ENCODE data around the gene PLEKHD1.
A peak's percentile ranks its signal among the peaks of the same experiment; 100 is the strongest.
"Not testable (repeated sequence)": the region's sequence is repeated elsewhere in the genome, so short reads cannot be mapped to it uniquely, and the experiment has no call there.

The PLEKHD1 gene

DNA sequence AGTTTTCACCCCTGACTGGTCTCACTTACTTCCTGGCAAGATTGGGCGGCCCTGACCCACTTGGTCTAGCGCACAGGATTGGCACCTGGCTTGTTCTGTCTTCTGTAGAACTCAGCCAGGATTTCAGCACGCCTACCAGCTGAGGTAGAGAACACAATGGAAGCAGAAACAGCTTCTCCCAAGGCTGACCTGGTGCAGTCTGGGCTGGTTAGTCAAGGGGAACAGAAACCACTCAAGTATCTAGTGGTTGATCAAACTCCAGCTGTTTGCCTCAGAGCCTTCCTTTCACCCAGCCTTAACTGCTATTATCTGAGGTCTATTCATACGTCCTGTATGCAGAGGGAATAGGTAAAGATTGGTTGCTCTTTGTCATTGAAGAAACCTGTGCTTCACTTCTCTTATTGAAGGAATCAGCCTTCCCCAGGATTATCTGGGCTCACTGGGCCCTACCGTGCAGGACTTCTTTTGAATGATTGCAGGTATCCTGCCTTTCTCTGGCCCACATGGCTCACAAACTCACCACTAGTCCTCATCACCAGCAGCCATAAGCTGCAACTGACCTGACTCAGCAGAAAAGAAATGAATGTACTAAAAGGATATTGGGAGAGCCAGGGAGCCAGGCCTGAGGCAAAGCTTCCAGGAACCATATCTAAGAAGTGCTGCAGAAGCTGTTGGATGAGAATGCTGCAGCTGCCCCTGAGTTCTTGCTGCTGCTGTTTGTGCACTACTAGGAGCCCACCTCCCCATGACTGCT lies 2.5 kb upstream of the PLEKHD1 start:
- peak; percentile 64 for DNase-seq (ENCODE audit: low spot score)

- no peak for DNase-seq (ENCODE audit: low spot score)
Observed at GRCh38 chr14:69483765-69484443, 624 bp upstream of the PLEKHD1 start.

DNA sequence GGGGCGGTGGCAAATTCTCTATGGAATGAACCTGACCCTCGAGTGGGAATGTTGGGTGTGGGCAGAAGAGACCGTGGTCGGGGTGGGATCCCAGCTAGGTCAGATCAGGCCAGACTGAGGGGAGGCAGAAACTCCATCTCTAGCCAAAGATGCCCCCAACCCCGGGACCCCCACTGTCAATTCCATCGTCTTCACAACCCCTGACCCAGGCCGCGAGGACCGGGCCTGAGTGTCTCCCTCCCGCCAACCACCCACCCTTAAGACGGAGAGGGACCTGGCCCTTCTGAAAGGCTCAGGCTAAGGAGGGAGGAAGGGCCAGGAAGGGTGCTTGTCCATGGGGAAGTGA lies 760 bp downstream of the PLEKHD1 start:
- no peak for DNase-seq (ENCODE audit: low spot score)

- DNase-seq (ENCODE audit: low spot score), result no peak
Observed at GRCh38 chr14:69485701-69486100, 1.2 kb downstream of the PLEKHD1 start.

DNA sequence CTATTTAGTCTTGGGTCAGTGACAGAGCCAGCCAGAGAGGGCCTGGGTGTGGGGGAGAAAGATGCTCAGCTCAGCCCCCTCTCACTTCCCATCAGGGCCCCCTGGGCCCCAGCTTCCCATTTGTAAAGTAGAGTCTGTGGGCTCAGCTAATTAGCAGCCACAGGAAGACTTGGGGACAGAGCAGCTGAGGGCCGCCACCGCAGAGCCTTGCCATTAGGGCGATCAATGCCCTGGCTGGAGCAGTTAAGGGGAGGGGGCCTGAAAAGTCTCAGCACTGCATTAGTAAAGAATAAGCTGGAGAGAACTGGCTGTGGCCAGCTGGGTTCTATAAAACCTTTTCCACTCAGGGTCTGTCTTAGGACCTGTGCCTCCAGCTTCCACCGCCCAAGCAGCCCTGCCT lies 2.7 kb downstream of the PLEKHD1 start:
- DNase-seq (ENCODE audit: low spot score), result no peak

DNA sequence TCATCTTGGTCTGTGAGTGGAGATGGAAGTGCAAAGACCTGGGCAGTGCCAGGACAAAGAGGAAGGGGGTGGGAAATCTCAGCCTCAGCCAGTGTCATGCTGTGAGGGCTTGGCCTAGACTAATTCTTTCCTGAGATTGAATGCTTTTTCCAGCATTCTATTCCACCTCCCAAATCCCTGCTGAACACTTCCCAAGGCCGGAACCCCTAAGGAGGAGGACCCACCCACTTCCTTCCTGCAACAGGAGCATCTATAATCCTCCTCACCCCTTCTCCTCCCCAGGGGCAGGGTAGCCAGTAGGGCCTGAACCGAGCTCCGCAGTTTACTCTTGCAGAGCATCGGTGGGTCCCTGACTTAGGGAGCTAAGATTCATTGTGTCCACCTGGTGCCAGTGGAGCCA lies 3.2 kb downstream of the PLEKHD1 start:
- DNase-seq (ENCODE audit: low spot score), result no peak

DNA sequence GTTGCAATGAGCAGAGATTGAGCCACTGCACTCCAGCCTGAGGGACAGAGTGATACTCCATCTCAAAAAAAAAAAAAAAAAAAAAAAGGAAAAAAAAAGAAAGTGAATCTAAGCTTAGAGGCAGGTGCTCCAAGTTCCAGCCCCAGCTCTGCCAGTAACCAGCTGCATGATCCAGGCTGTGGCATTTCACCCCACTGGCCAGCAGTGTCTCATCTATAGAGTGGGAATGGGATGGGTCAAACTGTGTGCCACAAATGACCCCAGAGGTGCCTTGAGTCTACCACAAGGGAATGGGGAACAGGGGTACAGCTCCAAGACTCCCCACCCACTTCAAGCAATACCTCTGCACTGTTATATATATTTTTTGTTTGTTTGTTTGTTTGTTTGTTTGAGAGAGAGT lies 5.0 kb downstream of the PLEKHD1 start:
- DNase-seq (ENCODE audit: low spot score), result no peak

- DNase-seq (ENCODE audit: low spot score), result no peak
Observed at GRCh38 chr14:69490219-69490918, 5.8 kb downstream of the PLEKHD1 start.

DNA sequence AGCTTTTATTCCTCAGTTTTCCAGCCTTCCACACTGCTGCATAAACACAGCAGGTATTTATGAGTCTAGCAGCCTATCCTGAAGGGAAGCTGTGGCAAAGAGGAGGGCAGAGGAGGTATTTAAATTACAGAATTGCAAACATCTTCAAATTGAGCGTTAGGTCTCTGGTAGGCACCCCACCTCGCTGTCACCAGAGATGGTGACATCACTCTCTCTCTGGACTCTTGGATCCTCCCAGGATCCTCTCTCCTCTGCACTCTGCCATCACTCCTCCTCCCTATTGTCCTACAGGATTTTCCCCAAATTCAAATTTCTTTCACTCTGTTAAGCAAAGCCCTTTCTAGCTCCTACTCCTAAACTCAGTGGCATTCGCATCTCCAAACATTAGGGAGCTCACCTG lies 6.7 kb downstream of the PLEKHD1 start:
- DNase-seq (ENCODE audit: low spot score), result no peak

DNA sequence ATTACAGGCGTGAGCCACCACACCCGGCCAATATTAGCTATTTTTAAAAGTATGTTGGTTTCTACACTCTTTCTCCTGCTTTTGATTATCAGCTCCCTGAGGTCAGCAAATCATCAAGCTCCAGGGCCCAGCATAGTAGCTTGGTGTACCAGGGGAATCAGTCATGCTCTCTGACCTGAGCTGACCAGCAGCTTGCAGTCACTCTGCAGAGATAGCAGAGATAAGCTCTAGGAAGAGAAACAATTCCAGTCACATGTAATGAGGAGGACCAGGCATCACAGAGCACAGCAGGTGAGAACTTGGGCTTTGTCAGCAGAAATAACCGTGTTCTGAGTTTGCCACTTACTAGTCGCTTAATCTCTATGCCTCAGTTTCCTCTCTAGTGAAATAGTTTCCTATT lies 8.5 kb downstream of the PLEKHD1 start:
- DNase-seq (ENCODE audit: low spot score), result no peak

- DNase-seq (ENCODE audit: low spot score), result no peak
Observed at GRCh38 chr14:69493791-69494190, 9.3 kb downstream of the PLEKHD1 start.

DNA sequence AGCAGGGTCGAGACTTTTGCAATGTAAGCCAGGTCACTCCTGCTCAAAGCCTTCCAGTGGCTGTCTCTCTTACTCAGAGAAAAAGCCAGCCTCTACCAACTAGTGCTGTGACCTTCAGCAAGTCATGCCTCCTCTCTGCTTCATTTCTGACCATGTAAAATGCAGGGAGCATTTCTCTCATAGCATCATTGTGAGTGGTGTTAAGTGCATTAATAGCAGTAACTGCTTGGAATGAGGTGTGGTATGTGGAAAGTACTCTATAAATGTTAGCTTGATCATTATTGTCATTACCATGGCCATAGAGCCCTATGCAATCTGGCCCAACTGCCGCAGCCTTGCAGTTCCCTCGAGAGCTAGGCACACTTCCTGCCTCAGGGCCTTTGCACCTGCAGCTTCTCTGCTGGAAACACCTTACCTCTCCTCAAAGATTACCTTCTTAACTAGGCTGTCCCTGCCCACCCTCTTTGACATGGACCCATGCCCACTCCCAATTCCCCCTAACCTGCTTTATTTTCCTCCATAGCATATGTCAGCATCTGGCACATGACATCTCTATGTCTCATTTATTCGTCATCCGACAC lies 10.9 kb downstream of the PLEKHD1 start:
- DNase-seq (ENCODE audit: low spot score), result no peak

GRCh38 chr14:69497866-69498265 lies 13.3 kb downstream of the PLEKHD1 start:
- not testable (repeated sequence) for DNase-seq (ENCODE audit: low spot score)

DNA sequence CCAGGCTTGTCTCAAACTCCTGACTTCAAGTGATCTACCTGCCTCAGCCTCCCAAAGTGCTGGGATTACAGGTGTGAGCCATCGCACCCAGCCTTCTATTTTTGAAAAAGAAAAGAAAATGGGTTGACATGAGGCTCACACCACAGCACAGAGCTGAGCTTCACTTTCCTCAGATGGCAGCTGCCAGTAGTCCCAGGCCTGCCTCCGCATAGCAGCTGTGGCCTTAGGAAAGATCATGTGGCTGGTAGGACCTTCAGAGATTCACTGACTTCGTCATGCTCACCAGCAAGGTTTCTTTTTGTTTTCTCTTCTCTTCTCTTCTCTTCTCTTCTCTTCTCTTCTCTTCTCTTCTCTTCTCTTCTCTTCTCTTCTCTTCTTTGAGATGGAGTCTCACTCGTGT lies 13.8 kb downstream of the PLEKHD1 start:
- DNase-seq (ENCODE audit: low spot score), result not testable (repeated sequence)

DNA sequence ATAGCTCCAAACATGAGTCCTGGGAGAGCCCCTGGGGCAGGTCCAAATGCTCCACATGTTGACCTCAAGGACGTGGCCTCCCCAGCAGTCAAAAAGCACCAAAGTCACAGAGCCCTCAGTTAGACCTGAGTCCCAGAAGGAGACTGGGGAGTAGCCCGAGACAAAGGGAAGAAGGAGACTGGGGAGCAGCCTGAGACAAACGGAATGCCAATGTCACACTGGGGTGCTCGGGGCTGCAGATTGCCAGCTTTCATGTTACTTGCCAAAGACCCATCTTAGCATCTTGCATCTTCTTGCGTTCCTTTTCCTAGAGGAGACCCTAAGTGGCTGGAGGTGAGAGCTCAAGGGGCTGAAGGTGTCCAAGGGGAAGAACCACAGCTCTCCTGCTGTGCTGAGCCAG lies 14.9 kb downstream of the PLEKHD1 start:
- no peak for DNase-seq (ENCODE audit: low spot score)

DNA sequence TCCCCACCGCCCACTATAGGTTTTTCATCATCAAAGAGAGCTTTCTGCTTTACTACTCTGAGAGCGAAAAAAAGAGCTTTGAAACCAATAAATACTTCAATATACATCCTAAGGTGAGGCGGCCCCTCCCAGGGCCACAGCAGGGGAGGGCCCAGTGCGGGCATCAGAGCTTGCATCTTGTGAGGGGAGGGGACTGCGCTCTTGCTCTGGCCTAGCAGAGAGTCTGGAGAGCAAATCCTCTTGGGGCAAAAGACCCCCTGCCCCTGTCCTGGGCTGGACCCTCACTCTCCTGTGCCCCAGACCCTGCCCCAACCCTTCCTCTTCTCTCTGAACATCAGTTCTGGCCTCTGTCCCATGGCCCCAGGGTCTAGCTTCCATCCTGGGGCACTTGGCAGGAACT lies 15.6 kb downstream of the PLEKHD1 start:
- no peak for DNase-seq (ENCODE audit: low spot score)

- no peak for DNase-seq (ENCODE audit: low spot score)
Observed at GRCh38 chr14:69500736-69501135, 16.2 kb downstream of the PLEKHD1 start.

GRCh38 chr14:69501423-69501838 lies 16.9 kb downstream of the PLEKHD1 start:
- DNase-seq (ENCODE audit: low spot score), result no peak

- no peak for DNase-seq (ENCODE audit: low spot score)
Observed at GRCh38 chr14:69504775-69505174, 20.2 kb downstream of the PLEKHD1 start.

GRCh38 chr14:69505338-69506240 lies 21.1 kb downstream of the PLEKHD1 start:
- DNase-seq (ENCODE audit: low spot score), result no peak

GRCh38 chr14:69506241-69506595 lies 21.7 kb downstream of the PLEKHD1 start:
- no peak for DNase-seq (ENCODE audit: low spot score)
